OCI-LY1 (cell line): Measurements from ENCODE around the gene SHROOM1.

Experiments used
- H2AFZ ChIP-seq: fragments of 200-600 bp; sonication (generic), shearing (Covaris generic); 2 replicates; pipeline ENCODE4 v1.6.0; 2014; ENCODE audit warnings: antibody characterized with exemption, mild to moderate bottlenecking, low read length
- H3F3A ChIP-seq: fragments of 200-600 bp; sonication (generic), shearing (Covaris generic); 2 replicates; pipeline ENCODE4 v1.6.0; 2014; ENCODE audit warnings: mild to moderate bottlenecking, antibody characterized with exemption, low read length, moderate library complexity; ENCODE audit not compliant: insufficient read depth
- H3K27ac ChIP-seq: fragments of 200-600 bp; sonication (generic); 2 replicates; pipeline ENCODE4 v1.5.1; 2014; ENCODE audit warnings: low read length, mixed run types, mild to moderate bottlenecking, low read depth; ENCODE audit not compliant: poor library complexity, severe bottlenecking
- H3K27me3 ChIP-seq: fragments of 200-600 bp; sonication (generic); 2 replicates; pipeline ENCODE4 v1.6.0; 2014; ENCODE audit warnings: antibody characterized with exemption, mild to moderate bottlenecking, low read length, moderate library complexity; ENCODE audit not compliant: insufficient read depth
- H3K36me3 ChIP-seq: fragments of 200-600 bp; sonication (generic); 2 replicates; pipeline ENCODE4 v1.6.1; 2014; ENCODE audit warnings: mild to moderate bottlenecking, antibody characterized with exemption, low read length, moderate library complexity, mixed read lengths; ENCODE audit not compliant: insufficient read depth
- H3K4me1 ChIP-seq: fragments of 200-600 bp; sonication (generic); 2 replicates; pipeline ENCODE4 v1.5.1; 2014; ENCODE audit warnings: mild to moderate bottlenecking, low read length, moderate library complexity; ENCODE audit not compliant: insufficient read depth, severe bottlenecking
- H3K4me2 ChIP-seq: fragments of 200-600 bp; sonication (generic), shearing (Covaris generic); 2 replicates; pipeline ENCODE4 v1.6.1; 2014; ENCODE audit warnings: low read length
- H3K4me3 ChIP-seq: fragments of 200-600 bp; sonication (generic); 2 replicates; pipeline ENCODE4 v1.5.1; 2014; ENCODE audit warnings: low read length, low read depth, mild to moderate bottlenecking, mixed read lengths; ENCODE audit not compliant: poor library complexity, severe bottlenecking
- H3K79me2 ChIP-seq: fragments of 200-600 bp; shearing (Covaris generic); 2 replicates; pipeline ENCODE4 v1.6.1; 2016; ENCODE audit warnings: mixed run types, low read length, mixed read lengths; ENCODE audit not compliant: insufficient read depth
- H3K9ac ChIP-seq: fragments of 200-600 bp; sonication (generic), shearing (Covaris generic); 2 replicates; pipeline ENCODE4 v1.6.1; 2014; ENCODE audit warnings: mild to moderate bottlenecking, low read length, mixed read lengths
- H3K9me2 ChIP-seq: fragments of 200-600 bp; sonication (generic), shearing (Covaris generic); 2 replicates; pipeline ENCODE4 v1.6.1; 2014; ENCODE audit warnings: low read depth, mild to moderate bottlenecking, low read length, mixed read lengths
- H3K9me3 ChIP-seq: fragments of 200-600 bp; shearing (Covaris generic); 2 replicates; pipeline ENCODE4 v1.6.1; 2014; ENCODE audit warnings: low read length, mixed read lengths
- H4K20me1 ChIP-seq: fragments of 200-600 bp; sonication (generic), shearing (Covaris generic); 2 replicates; pipeline ENCODE4 v1.6.0; 2016; ENCODE audit warnings: mild to moderate bottlenecking, low read length; ENCODE audit not compliant: insufficient read depth
- CTCF ChIP-seq: fragments of 200-600 bp; sonication (generic), shearing (Covaris generic); IDR thresholded peaks from 2 replicates; pipeline ENCODE4 v1.5.1; 2017; ENCODE audit warnings: mild to moderate bottlenecking, antibody characterized with exemption, low read length, moderate library complexity, mixed read lengths
- EZH2 ChIP-seq: fragments of 200-600 bp; sonication (generic), shearing (Covaris generic); IDR thresholded peaks from 2 replicates; pipeline ENCODE4 v1.8.0; 2017; ENCODE audit warnings: borderline replicate concordance, mixed run types, mild to moderate bottlenecking, antibody characterized with exemption, low read length, moderate library complexity, mixed read lengths

Gene SHROOM1

GRCh38 chr5:132830436-132831094 lies at the start of gene SHROOM1:
TSS of gene SHROOM1 (minus strand) at chr5:132830647. CDS start at chr5:132826140, 4,507 bp downstream.
- Histone ChIP-seq H3K4me3 (peak within 1 kb of the TSS; percentile 76), H3K9me3 (no peaks in the 10 kb centered on the region), H3K4me1 (peaks cover 5% of the 10 kb centered on the region), H3K27ac (no peak within 1 kb of the TSS), H3K9me2 (no peaks in the 10 kb centered on the region), H3K4me2 (peak within 1 kb of the TSS; percentile 91), H3K9ac (peak within 1 kb of the TSS; percentile 74), H3K27me3 (no peaks in the 10 kb centered on the region), H2AFZ (no peak within 1 kb of the TSS), H3K36me3 (no peaks in the 10 kb centered on the region), H3F3A (no peaks in the 10 kb centered on the region), H3K79me2 (no peaks in the 10 kb centered on the region), H4K20me1 (no peaks in the 10 kb centered on the region)
- TF ChIP-seq EZH2 = no peak
- TF ChIP-seq CTCF = no peak

GRCh38 chr5:132877938-132878337 lies 47.5 kb upstream of the SHROOM1 start:
- H3K4me1 ChIP-seq = no peaks in the 10 kb centered on the region
- H3K79me2 ChIP-seq = no peaks in the 10 kb centered on the region
- no peaks in the 10 kb centered on the region for H3K9me2 ChIP-seq
- no peak overlapping the region for H3K4me2 ChIP-seq
- no peak overlapping the region for H2AFZ ChIP-seq
- H3K4me3 ChIP-seq = no peak overlapping the region
- H3F3A ChIP-seq = no peaks in the 10 kb centered on the region
- H3K36me3 ChIP-seq = peaks cover 74% of the 10 kb centered on the region
- no peaks in the 10 kb centered on the region for H4K20me1 ChIP-seq
- H3K9me3 ChIP-seq = no peaks in the 10 kb centered on the region
- H3K27ac ChIP-seq = no peak overlapping the region
- no peak overlapping the region for H3K9ac ChIP-seq
- TF ChIP-seq EZH2 (no peak), CTCF (no peak)
- H3K27me3 ChIP-seq = no peaks in the 10 kb centered on the region

- no peak overlapping the region for H3K4me3 ChIP-seq
- H3F3A ChIP-seq = no peaks in the 10 kb centered on the region
- H3K9ac ChIP-seq = no peak overlapping the region
- H3K27ac ChIP-seq = no peak overlapping the region
- no peak for TF ChIP-seq CTCF
- TF ChIP-seq EZH2 = no peak
- H4K20me1 ChIP-seq = no peaks in the 10 kb centered on the region
- H3K27me3 ChIP-seq = no peaks in the 10 kb centered on the region
- no peak overlapping the region for H3K4me2 ChIP-seq
- no peaks in the 10 kb centered on the region for H3K9me2 ChIP-seq
- no peak overlapping the region for H2AFZ ChIP-seq
- no peaks in the 10 kb centered on the region for H3K79me2 ChIP-seq
- H3K4me1 ChIP-seq = no peaks in the 10 kb centered on the region
- peaks cover 74% of the 10 kb centered on the region for H3K36me3 ChIP-seq
- no peaks in the 10 kb centered on the region for H3K9me3 ChIP-seq
Measured at GRCh38 chr5:132877466-132877865, 47.0 kb upstream of the SHROOM1 start.
